PC-3 (cell line): Measurements from ENCODE around the gene RAPGEF4.

Experiments used
- EZH2 ChIP-seq: fragments of 300-600 bp; sonication (generic); IDR thresholded peaks from one replicate; pipeline ENCODE4 v1.6.1; 2017; ENCODE audit warnings: antibody characterized with exemption, mild to moderate bottlenecking, low read length; ENCODE audit not compliant: unreplicated experiment
- EZH2phosphoT487 ChIP-seq: fragments of 300-600 bp; sonication (generic); IDR thresholded peaks from 2 replicates; pipeline ENCODE4 v1.6.1; 2018; ENCODE audit warnings: mild to moderate bottlenecking, antibody characterized with exemption, low read length, borderline replicate concordance
- TF ChIP-seq, protein P1 (sequence below): fragments of 300-600 bp; sonication (generic); conservative IDR thresholded peaks from 2 replicates; pipeline ENCODE4 v1.5.1; 2017; ENCODE audit warnings: antibody characterized with exemption, low read depth, mild to moderate bottlenecking, low read length

GRCh38 chr2:173075056-173075780 lies 339.6 kb downstream of the RAPGEF4 start:
- TF ChIP-seq EZH2phosphoT487, result no peak
- TF ChIP-seq, protein P1, sequence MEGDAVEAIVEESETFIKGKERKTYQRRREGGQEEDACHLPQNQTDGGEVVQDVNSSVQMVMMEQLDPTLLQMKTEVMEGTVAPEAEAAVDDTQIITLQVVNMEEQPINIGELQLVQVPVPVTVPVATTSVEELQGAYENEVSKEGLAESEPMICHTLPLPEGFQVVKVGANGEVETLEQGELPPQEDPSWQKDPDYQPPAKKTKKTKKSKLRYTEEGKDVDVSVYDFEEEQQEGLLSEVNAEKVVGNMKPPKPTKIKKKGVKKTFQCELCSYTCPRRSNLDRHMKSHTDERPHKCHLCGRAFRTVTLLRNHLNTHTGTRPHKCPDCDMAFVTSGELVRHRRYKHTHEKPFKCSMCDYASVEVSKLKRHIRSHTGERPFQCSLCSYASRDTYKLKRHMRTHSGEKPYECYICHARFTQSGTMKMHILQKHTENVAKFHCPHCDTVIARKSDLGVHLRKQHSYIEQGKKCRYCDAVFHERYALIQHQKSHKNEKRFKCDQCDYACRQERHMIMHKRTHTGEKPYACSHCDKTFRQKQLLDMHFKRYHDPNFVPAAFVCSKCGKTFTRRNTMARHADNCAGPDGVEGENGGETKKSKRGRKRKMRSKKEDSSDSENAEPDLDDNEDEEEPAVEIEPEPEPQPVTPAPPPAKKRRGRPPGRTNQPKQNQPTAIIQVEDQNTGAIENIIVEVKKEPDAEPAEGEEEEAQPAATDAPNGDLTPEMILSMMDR, result no peak
- TF ChIP-seq EZH2, result no peak
